Stimulated activated CD4-positive, alpha-beta T cell treated with anti-CD3 and anti-CD28 coated beads, Interleukin-2, amount 100 ng/mL, for 4 hours (primary cell): ENCODE data around the gene TCERG1.

Experiments used
- DNase-seq: peaks from one replicate; pipeline ENCODE4 v3.0.0-alpha.2; 2020; ENCODE audit warnings: low read depth

Gene TCERG1

GRCh38 chr5:146457431-146457830 is 10.3 kb downstream of the TCERG1 start:
- DNase-seq, result no peak

GRCh38 chr5:146458894-146459293 is 11.8 kb downstream of the TCERG1 start:
- no peak for DNase-seq

DNA sequence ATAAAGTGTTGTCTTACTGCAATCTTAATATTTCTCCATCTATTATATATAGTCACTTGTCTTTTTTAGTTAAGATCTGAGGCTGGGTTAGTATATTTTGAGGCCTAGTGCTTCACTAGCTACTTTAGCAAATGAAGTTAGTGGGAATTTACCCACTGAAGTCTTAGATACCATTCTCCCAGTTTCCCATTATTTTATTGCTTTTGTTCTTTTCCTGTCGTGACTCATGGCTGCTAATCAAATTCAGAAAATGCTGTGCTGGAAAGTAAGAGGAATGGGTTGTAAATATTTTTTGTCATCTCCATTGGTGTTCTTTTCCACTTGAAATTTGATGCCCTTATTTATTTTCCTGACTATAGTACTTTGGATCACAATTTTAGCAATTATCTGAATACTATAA is 14.2 kb downstream of the TCERG1 start:
- no peak for DNase-seq

- no peak for DNase-seq
Observed at GRCh38 chr5:146463446-146463845, 16.3 kb downstream of the TCERG1 start.

DNA sequence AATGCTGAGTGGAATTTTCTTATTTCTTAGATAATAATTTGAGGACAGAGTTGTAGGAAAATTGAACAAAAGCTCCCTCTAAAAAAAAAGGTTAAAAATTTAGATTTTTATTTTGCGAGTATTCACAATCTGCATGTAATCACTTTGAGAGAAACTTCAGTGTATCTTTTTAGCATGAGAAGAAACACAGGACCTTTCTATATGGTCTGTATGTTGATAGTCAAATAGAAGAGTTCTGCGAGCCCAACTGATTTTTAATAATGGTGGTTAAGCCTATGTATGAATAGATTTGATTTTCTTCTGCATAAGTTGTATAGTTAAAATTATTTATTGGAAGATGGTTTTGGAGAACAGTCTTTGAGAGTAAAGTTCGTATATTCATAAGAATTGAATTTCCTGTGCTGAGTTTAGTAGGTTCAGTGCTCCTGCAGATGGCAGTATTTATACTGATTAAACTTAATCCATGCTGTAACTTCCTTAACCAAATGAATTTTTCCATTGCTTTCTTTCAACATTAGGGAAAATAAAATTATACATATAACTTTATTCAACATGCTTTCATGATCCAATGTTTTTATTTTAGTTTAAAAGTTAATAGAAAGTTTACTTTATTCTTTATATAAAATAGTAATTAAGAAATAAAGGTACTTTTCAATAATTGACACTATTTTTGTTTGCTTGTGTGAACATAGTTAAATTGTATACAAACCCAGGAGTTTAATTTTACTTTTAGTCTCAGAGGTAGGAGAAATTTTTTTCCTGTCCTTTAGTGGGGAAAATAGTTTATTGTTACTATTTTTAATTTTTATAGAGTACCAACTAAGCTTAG is 19.6 kb downstream of the TCERG1 start:
- no peak for DNase-seq

GRCh38 chr5:146467760-146468159 is 20.6 kb downstream of the TCERG1 start:
- no peak for DNase-seq

- DNase-seq, result no peak
Observed at GRCh38 chr5:146474065-146474464, 26.9 kb downstream of the TCERG1 start.

DNA sequence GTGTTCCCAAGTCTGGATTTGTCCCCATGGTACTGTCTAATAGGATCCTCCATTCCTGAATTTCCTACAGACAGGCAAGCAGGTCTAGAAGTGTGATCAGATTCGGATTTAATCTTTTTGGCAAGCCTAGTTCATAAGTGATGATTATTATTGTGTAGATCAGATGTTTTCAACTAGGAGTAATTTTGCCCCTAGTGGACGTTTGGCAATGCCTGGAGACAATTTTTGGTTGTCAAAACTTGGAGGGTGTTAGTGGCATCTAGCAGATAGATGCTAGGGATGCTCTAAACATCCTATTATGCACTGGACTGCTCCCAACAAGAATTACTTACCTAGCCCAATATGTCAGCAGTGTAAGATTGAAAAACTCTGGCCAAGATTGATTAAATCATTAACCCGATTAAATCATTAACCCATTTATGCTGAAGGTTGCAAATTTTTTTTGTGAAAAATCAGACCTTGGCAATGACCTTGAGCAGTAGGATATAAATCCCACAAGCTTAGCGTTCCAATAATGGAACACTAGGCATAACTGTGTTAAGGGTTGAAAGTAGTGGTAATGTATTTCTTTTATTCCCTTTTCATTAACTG is 28.2 kb downstream of the TCERG1 start:
- DNase-seq, result no peak

- no peak for DNase-seq
Observed at GRCh38 chr5:146475906-146476305, 28.8 kb downstream of the TCERG1 start.

DNA sequence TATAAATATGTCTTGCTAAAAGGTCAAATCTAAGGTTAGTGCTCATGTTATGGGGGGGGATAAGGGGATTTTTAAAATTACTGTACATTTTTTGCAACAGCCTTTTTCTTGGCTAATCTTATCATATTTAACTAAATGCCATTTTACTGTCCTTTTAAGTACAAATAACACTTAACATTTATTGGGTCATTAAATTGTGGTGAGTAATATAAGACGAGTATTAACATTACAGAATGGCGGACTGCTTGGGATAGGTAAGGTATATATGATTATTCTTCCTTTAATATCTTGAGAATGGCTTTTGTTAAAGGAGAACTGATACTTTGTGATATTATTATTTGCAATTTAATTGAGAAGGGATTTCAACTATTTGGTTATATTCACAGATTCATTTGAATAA is 35.6 kb downstream of the TCERG1 start:
- DNase-seq, result no peak

DNA sequence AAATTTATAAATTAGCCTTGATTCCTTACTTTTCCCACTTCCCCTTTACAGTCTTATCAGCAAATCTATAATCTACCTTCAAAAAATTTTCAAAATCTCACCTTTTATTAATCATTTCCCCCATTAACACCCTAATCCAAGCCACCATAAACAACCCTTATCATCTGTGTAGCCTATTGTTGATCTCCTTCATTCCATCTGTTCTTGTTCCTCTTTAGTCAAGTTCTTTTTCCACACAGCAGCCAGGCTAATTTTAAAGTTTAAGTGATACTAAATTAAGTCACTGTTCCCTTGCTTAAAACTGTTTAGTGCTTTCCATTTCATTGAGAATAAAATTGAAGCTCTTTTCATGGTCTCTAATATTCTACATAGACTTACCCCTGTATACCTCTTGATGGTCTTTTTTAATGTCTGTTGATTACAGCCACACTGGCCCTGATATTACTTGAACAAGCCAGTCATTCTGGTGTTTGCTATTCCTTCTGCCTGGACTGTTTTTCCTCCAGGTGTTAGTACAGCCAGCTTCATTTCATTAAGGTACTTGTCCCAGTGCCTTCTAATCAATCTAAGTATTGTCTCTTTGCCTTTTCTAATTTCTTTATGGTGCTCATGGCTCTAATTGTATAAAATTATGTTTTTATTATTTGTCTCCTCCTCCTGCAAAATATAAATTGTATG is 37.7 kb downstream of the TCERG1 start:
- DNase-seq, result no peak

DNA sequence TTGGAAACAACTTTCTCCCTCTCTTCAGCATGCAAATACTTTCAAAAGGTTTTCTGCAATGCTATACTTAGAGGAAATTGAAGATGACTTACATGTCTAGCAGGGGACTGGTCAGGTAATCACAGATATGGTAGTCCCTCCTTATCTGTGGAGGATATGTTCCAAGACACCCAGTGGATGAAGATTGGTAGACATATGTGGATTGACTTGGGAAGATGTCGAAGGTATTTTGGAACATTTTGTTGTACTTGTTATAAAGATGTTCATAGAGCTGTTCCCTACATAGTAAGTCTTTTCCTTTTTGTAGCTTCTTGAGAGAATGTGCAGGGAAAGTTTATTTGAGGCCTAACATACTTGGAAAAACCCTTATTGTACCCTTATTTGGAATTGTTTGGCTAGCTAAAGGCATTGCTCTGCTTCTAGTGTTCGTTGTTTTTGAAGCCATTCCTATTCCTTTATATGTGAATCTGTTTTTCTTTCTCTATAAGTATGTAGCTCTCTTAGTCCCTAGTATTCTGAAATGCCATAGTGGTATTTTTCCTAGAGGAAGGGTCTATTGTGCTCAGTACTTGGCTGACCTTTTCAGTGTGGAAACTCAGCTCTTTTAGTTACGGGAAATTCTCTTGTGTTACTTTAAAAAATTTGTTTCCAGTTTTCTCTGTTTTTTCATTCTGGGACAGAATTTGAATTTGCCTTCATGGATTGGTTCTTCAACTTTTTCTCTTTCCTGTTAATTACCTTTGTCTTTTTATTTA is 43.1 kb downstream of the TCERG1 start:
- no peak for DNase-seq

DNA sequence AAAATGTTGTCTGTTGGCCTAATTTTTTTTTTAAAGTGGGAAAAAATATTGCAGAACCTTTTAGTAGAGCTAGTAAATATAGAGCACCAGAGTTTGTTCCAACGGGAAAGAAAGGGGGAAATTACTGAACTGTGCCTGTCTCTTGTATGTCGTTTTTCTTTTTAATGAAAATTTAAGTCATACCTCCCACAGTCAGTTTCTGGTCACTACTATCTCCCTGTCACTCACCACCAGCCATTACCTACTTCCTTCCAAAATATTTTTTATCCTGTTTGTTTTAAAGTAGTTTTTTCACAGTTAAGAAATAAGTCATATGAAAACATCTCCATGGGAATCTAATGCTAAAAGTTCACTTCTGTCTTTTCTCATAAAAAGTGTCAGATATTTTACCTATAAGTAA is 47.5 kb downstream of the TCERG1 start:
- DNase-seq, result no peak

DNA sequence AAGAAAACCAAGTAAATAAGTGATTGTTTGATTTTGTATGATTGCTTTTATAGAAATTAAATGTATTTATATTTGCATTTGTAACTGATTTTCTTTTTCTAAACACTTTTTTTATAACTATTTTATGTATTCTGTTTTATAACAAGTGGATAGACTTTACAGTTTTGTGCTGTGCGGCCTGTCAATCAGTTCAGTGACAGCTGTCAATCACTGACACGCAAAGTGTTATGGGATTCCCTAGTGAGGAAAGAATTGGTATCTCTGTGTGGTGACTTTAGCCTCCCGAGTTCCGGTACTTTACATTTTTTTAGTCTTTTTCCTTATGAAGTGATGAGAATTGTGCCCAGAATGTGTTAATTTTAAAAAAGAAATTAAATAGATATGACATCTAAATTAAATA is 52.5 kb downstream of the TCERG1 start:
- DNase-seq, result no peak

GRCh38 chr5:146507428-146507827 is 60.3 kb downstream of the TCERG1 start:
- DNase-seq, result no peak

DNA sequence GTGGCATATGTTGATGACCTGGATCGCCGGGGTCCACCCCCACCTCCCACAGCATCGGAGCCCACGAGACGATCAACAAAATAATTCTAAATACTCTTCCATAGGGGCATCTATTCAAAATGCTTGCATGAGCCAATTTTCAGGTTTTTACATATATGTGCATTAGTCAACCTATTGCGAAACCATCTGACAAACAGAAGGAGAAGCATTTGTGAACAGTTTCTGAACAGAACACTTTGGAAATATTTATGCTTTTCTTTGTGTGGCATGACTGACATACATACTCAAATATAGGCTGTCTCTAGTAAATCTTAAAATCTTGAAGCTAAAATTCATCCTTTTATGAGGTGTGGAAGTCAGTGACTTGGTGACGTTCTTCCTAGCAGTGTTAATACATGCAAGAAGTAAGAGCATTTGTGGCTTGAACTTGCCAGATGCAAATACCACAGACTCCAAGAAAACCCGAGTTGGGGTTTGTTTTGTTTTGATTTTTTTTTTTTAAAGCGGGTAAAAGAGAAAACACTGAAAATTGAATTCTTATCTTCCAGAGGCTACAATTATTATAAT is 63.5 kb downstream of the TCERG1 start:
- DNase-seq, result no peak

GRCh38 chr5:146513462-146513861 is 66.3 kb downstream of the TCERG1 start:
- DNase-seq, result no peak

GRCh38 chr5:146514575-146514974 is 67.4 kb downstream of the TCERG1 start:
- no peak for DNase-seq

GRCh38 chr5:146515473-146516150 is 68.5 kb downstream of the TCERG1 start:
- no peak for DNase-seq

- no peak for DNase-seq
Observed at GRCh38 chr5:146516151-146516475, 69.0 kb downstream of the TCERG1 start, which contains the start of gene GPR151. Gene GPR151 (minus strand): TSS chr5:146516190. CDS start chr5:146516113, 77 bp downstream.

GRCh38 chr5:146519554-146519953 is 72.4 kb downstream of the TCERG1 start:
- DNase-seq, result no peak

- no peak for DNase-seq
Observed at GRCh38 chr5:146520731-146521130, 73.6 kb downstream of the TCERG1 start.
